ENCODE data around the gene ANKRD10. TPM values are rescaled to one million over a fixed set of nuclear protein-coding genes. Genes with fewer than 3 reads are reported as not detected.

Gene ANKRD10
- total RNA-seq, 1 donor from 2014 or later, result 212 TPM

GRCh38 chr13:110881839-110882627 is 32.8 kb downstream of the ANKRD10 start:
- no peak overlapping the region for H2AFZ ChIP-seq (replicated peaks)
- no peaks in the 10 kb centered on the region for H3K36me3 ChIP-seq
- H3F3A ChIP-seq (ENCODE audit: low read depth), result peaks cover 10% of the 10 kb centered on the region
- H3K36me3 Mint-ChIP-seq, result peaks cover 2% of the 10 kb centered on the region
- H3K4me2 ChIP-seq, result no peak overlapping the region
- no peak overlapping the region for H3K27ac ChIP-seq
- H3K4me1 ChIP-seq, result peaks cover 17% of the 10 kb centered on the region
- peaks cover 4% of the 10 kb centered on the region for H3K27me3 Mint-ChIP-seq (ENCODE audit: insufficient read depth, low read depth)
- H3K9me3 Mint-ChIP-seq, result no peaks in the 10 kb centered on the region
- DNase-seq (ENCODE audit: low spot score), result no peak
- no peak for TF ChIP-seq CTCF (IDR thresholded peaks at IDR 0.05)
- no peak for TF ChIP-seq EZH2 (IDR thresholded peaks at IDR 0.05)
- TF ChIP-seq EZH2phosphoT487 (IDR thresholded peaks at IDR 0.05), result no peak
- no peak overlapping the region for H3K4me3 ChIP-seq
- H3K27me3 ChIP-seq, result no peaks in the 10 kb centered on the region
- H4K20me1 ChIP-seq (ENCODE audit: low read depth), result peaks cover 11% of the 10 kb centered on the region
- no peaks in the 10 kb centered on the region for H3K79me2 ChIP-seq (ENCODE audit: low read depth)
- H3K4me3 Mint-ChIP-seq, result no peak overlapping the region
- H3K27ac Mint-ChIP-seq, result no peak overlapping the region
- H3K4me1 Mint-ChIP-seq, result peaks cover 36% of the 10 kb centered on the region
- H3K9me3 ChIP-seq (ENCODE audit: low read depth), result no peaks in the 10 kb centered on the region
- no peak overlapping the region for H3K9ac ChIP-seq

- no peak overlapping the region for H2AFZ ChIP-seq (replicated peaks)
- Mint-ChIP-seq H3K9me3 (no peaks in the 10 kb centered on the region), H3K36me3 (peaks cover 2% of the 10 kb centered on the region), H3K27me3 (ENCODE audit: insufficient read depth, low read depth) (peaks cover 4% of the 10 kb centered on the region), H3K4me3 (no peak overlapping the region), H3K27ac (no peak overlapping the region), H3K4me1 (peaks cover 22% of the 10 kb centered on the region)
- H3K36me3 ChIP-seq, result no peaks in the 10 kb centered on the region
- H3K9ac ChIP-seq, result no peak overlapping the region
- no peak overlapping the region for H3K4me2 ChIP-seq
- no peaks in the 10 kb centered on the region for H3K79me2 ChIP-seq (ENCODE audit: low read depth)
- no peak overlapping the region for H3K27ac ChIP-seq
- H3F3A ChIP-seq (ENCODE audit: low read depth), result no peaks in the 10 kb centered on the region
- no peak overlapping the region for H3K4me3 ChIP-seq
- no peaks in the 10 kb centered on the region for H3K27me3 ChIP-seq
- DNase-seq (ENCODE audit: low spot score), result no peak
- H3K9me3 ChIP-seq (ENCODE audit: low read depth), result no peaks in the 10 kb centered on the region
- no peaks in the 10 kb centered on the region for H4K20me1 ChIP-seq (ENCODE audit: low read depth)
- TF ChIP-seq EZH2phosphoT487 (IDR thresholded peaks at IDR 0.05), result no peak
- TF ChIP-seq EZH2 (IDR thresholded peaks at IDR 0.05), result no peak
- TF ChIP-seq CTCF (IDR thresholded peaks at IDR 0.05), result no peak
- H3K4me1 ChIP-seq, result peaks cover 3% of the 10 kb centered on the region
Measured at GRCh38 chr13:110880627-110881026, 34.2 kb downstream of the ANKRD10 start.

- TF ChIP-seq CTCF (IDR thresholded peaks at IDR 0.05), result no peak
- no peak for TF ChIP-seq EZH2phosphoT487 (IDR thresholded peaks at IDR 0.05)
- no peak for TF ChIP-seq EZH2 (IDR thresholded peaks at IDR 0.05)
- H3K27me3 Mint-ChIP-seq (ENCODE audit: insufficient read depth, low read depth), result peaks cover 4% of the 10 kb centered on the region
- Histone ChIP-seq H4K20me1 (ENCODE audit: low read depth) (no peaks in the 10 kb centered on the region), H3K9ac (no peak overlapping the region), H3K4me3 (no peak overlapping the region), H3K27me3 (no peaks in the 10 kb centered on the region), H3K79me2 (ENCODE audit: low read depth) (no peaks in the 10 kb centered on the region), H3K9me3 (ENCODE audit: low read depth) (no peaks in the 10 kb centered on the region), H3K27ac (no peak overlapping the region), H3K4me1 (peaks cover 5% of the 10 kb centered on the region), H3K36me3 (no peaks in the 10 kb centered on the region), H3K4me2 (no peak overlapping the region), H2AFZ (replicated peaks) (no peak overlapping the region), H3F3A (ENCODE audit: low read depth) (no peaks in the 10 kb centered on the region)
- peaks cover 18% of the 10 kb centered on the region for H3K4me1 Mint-ChIP-seq
- no peak overlapping the region for H3K4me3 Mint-ChIP-seq
- no peak for DNase-seq (ENCODE audit: low spot score)
- no peak overlapping the region for H3K27ac Mint-ChIP-seq
- peaks cover 2% of the 10 kb centered on the region for H3K36me3 Mint-ChIP-seq
- no peaks in the 10 kb centered on the region for H3K9me3 Mint-ChIP-seq
Measured at GRCh38 chr13:110879482-110879881, 35.4 kb downstream of the ANKRD10 start.
